Endodermal cell (in vitro differentiated cells): ENCODE data around the gene GPR135. TPM values are rescaled to one million over a fixed set of nuclear protein-coding genes. Genes with fewer than 3 reads are reported as not detected.

ENCODE experiments used
- DNase-seq: peaks from one replicate; pipeline ENCODE4 v3.0.0-alpha.2; 2017
- H3K27ac ChIP-seq: 2 replicates; pipeline ENCODE4 v1.5.1; 2013; ENCODE audit warnings: mild to moderate bottlenecking, low read depth, low read length, moderate library complexity
- H3K27me3 ChIP-seq: 2 replicates; pipeline ENCODE4 v1.6.1; 2013; ENCODE audit warnings: mild to moderate bottlenecking, low read length, moderate library complexity; ENCODE audit not compliant: insufficient read depth, control insufficient read depth, poor library complexity, severe bottlenecking
- H3K36me3 ChIP-seq: 2 replicates; pipeline ENCODE4 v1.7.0; 2013; ENCODE audit warnings: mild to moderate bottlenecking, low read length, moderate library complexity; ENCODE audit not compliant: control insufficient read depth, insufficient read depth
- H3K4me1 ChIP-seq: one replicate; pipeline ENCODE4 v1.7.0; 2013; ENCODE audit warnings: low read length; ENCODE audit not compliant: control insufficient read depth, insufficient read depth
- H3K4me3 ChIP-seq: 2 replicates; pipeline ENCODE4 v1.5.1; 2013; ENCODE audit warnings: mild to moderate bottlenecking, low read length, moderate library complexity
- H3K9ac ChIP-seq: 2 replicates; pipeline ENCODE4 v1.6.1; 2013; ENCODE audit warnings: mild to moderate bottlenecking, low read length, moderate library complexity; ENCODE audit not compliant: poor library complexity, severe bottlenecking; ENCODE audit errors: extremely low read depth
- H3K9me3 ChIP-seq: 2 replicates; pipeline ENCODE4 v1.6.1; 2013; ENCODE audit warnings: mild to moderate bottlenecking, low read length, moderate library complexity; ENCODE audit not compliant: control insufficient read depth
- H3K27ac Mint-ChIP-seq: 2 replicates; pipeline ENCODE4 v1.8.0; 2020; ENCODE audit warnings: mixed read lengths
- H3K27me3 Mint-ChIP-seq: 2 replicates; pipeline ENCODE4 v1.8.0; 2021; ENCODE audit warnings: mild to moderate bottlenecking, mixed read lengths; ENCODE audit not compliant: insufficient read depth
- H3K36me3 Mint-ChIP-seq: 2 replicates; pipeline ENCODE4 v1.8.0; 2020; ENCODE audit warnings: low read depth, mixed read lengths
- H3K4me1 Mint-ChIP-seq: 2 replicates; pipeline ENCODE4 v1.8.0; 2020; ENCODE audit warnings: mixed read lengths
- H3K4me3 Mint-ChIP-seq: 2 replicates; pipeline ENCODE4 v1.8.0; 2020; ENCODE audit warnings: mild to moderate bottlenecking, moderate library complexity, mixed read lengths
- H3K9me3 Mint-ChIP-seq: 2 replicates; pipeline ENCODE4 v1.8.0; 2020; ENCODE audit warnings: mild to moderate bottlenecking, mixed read lengths
- CTCF ChIP-seq: fragments of 200-600 bp; sonication (generic); conservative IDR thresholded peaks from 2 replicates; pipeline ENCODE4 v1.5.0; 2021; ENCODE audit warnings: antibody characterized with exemption, mild to moderate bottlenecking
- WGBS, 2 experiments: methylation state at CpG; one replicate each; pipeline versions ENCODE4 v1.1.5 to v1.1.7; 2013; ENCODE audit warnings: missing lambda C conversion rate in 2 of 2, mixed read lengths in 1 of 2; ENCODE audit not compliant: insufficient coverage in 1 of 2, insufficient read length in 1 of 2; 5-methylcytosine and 5-hydroxymethylcytosine counted together
- total RNA-seq, 2 donors: library from RNA; stranded (reverse); fragmentation: NEBNext Ultra II Directional in 1 of 2; extraction: Animal tissue kit (Norgen Biotek cat#: 25700) in 1 of 2; gene quantifications; 2 replicates in 1 of 2; 3 replicates in 1 of 2; pipeline ENCODE4 v1.2.1, GENCODE V29; 2021

The GPR135 gene
- total RNA-seq, 2 donors from 2014 or later: 4.1 to 4.5 TPM

- Histone ChIP-seq H3K36me3 (no peaks in the 10 kb centered on the region), H3K9me3 (no peaks in the 10 kb centered on the region), H3K9ac (no peak overlapping the region), H3K4me1 (no peaks in the 10 kb centered on the region), H3K27me3 (no peaks in the 10 kb centered on the region), H3K4me3 (no peak overlapping the region), H3K27ac (no peak overlapping the region)
- Mint-ChIP-seq H3K4me3 (no peak overlapping the region), H3K27me3 (no peaks in the 10 kb centered on the region), H3K27ac (no peak overlapping the region), H3K4me1 (peaks cover 10% of the 10 kb centered on the region), H3K36me3 (peaks cover 2% of the 10 kb centered on the region), H3K9me3 (no peaks in the 10 kb centered on the region)
- no peak for TF ChIP-seq CTCF
- 66 to 80% methylated on average over 1 to 2 of the region's 3 CpGs for WGBS, 2 experiments
- no peak for DNase-seq
Measured at GRCh38 chr14:59435101-59435500, 30.1 kb downstream of the GPR135 start.

- no peak for TF ChIP-seq CTCF
- Mint-ChIP-seq H3K27me3 (no peaks in the 10 kb centered on the region), H3K9me3 (no peaks in the 10 kb centered on the region), H3K27ac (no peak overlapping the region), H3K4me1 (peaks cover 8% of the 10 kb centered on the region), H3K36me3 (no peaks in the 10 kb centered on the region), H3K4me3 (no peak overlapping the region)
- no peaks in the 10 kb centered on the region for H3K36me3 ChIP-seq
- H3K27me3 ChIP-seq: no peaks in the 10 kb centered on the region
- 94 to 96% methylated on average over 3 to 4 of the region's 4 CpGs for WGBS, 2 experiments
- no peak overlapping the region for H3K27ac ChIP-seq
- no peak for DNase-seq
- H3K9me3 ChIP-seq: no peaks in the 10 kb centered on the region
- no peaks in the 10 kb centered on the region for H3K4me1 ChIP-seq
- no peak overlapping the region for H3K4me3 ChIP-seq
- no peak overlapping the region for H3K9ac ChIP-seq
Measured at GRCh38 chr14:59429790-59430189, 35.4 kb downstream of the GPR135 start.

- Histone ChIP-seq H3K27ac (no peak overlapping the region), H3K27me3 (no peaks in the 10 kb centered on the region), H3K36me3 (no peaks in the 10 kb centered on the region), H3K4me1 (no peaks in the 10 kb centered on the region), H3K4me3 (no peak overlapping the region), H3K9ac (no peak overlapping the region), H3K9me3 (no peaks in the 10 kb centered on the region)
- peaks cover 11% of the 10 kb centered on the region for H3K4me1 Mint-ChIP-seq
- 85% methylated on average over 1 of the region's 1 CpG; no CpG with 5 or more reads in 1 of the 2 experiments for WGBS, 2 experiments
- H3K27ac Mint-ChIP-seq: no peak overlapping the region
- no peaks in the 10 kb centered on the region for H3K27me3 Mint-ChIP-seq
- no peak for DNase-seq
- H3K9me3 Mint-ChIP-seq: no peaks in the 10 kb centered on the region
- peak; percentile 40 for TF ChIP-seq CTCF
- H3K36me3 Mint-ChIP-seq: no peaks in the 10 kb centered on the region
- H3K4me3 Mint-ChIP-seq: no peak overlapping the region
Measured at GRCh38 chr14:59428581-59429012, 36.6 kb downstream of the GPR135 start.
